GM19193 (cell line): ENCODE measurements around the gene PRELID1.

Experiments used
- POLR2A ChIP-seq: IDR thresholded peaks from 4 replicates; pipeline ENCODE4 v1.6.1; 2011; ENCODE audit not compliant: insufficient read depth, insufficient read length; ENCODE audit errors: extremely low read depth

PRELID1 gene

GRCh38 chr5:177307544-177308363, 4.2 kb downstream of the PRELID1 start:
- TF ChIP-seq POLR2A: peak; percentile 42

GRCh38 chr5:177308740-177309139, 5.1 kb downstream of the PRELID1 start:
- no peak for TF ChIP-seq POLR2A

GRCh38 chr5:177309351-177310191, 6.0 kb downstream of the PRELID1 start:
- TF ChIP-seq POLR2A: no peak

- no peak for TF ChIP-seq POLR2A
These were observed 6.7 kb downstream of the PRELID1 start for GRCh38 chr5:177310332-177310731.

- peak; percentile 43 for TF ChIP-seq POLR2A
These were observed 7.3 kb downstream of the PRELID1 start for GRCh38 chr5:177310757-177311391.

- TF ChIP-seq POLR2A: no peak
These were observed 7.8 kb downstream of the PRELID1 start for GRCh38 chr5:177311392-177311722.

- peak; percentile 63 for TF ChIP-seq POLR2A
These were observed 8.4 kb downstream of the PRELID1 start, which contains the start of gene MXD3 for GRCh38 chr5:177311723-177312648. TSS of gene MXD3 (minus strand) at chr5:177311898. CDS start at chr5:177311830, 68 bp downstream.

GRCh38 chr5:177312649-177313181, 9.1 kb downstream of the PRELID1 start:
- peak; percentile 44 for TF ChIP-seq POLR2A

GRCh38 chr5:177313561-177314259, 10.1 kb downstream of the PRELID1 start:
- TF ChIP-seq POLR2A: no peak

GRCh38 chr5:177314376-177315342, 11.1 kb downstream of the PRELID1 start:
- no peak for TF ChIP-seq POLR2A

- no peak for TF ChIP-seq POLR2A
These were observed 11.8 kb downstream of the PRELID1 start for GRCh38 chr5:177315411-177315810.

- TF ChIP-seq POLR2A: no peak
These were observed 12.4 kb downstream of the PRELID1 start for GRCh38 chr5:177316005-177316404.
